Nephron (organoid): ENCODE measurements around the gene SYNDIG1.

Experiments used
- H3K27ac Mint-ChIP-seq, 3 experiments: 2 replicates each; pipeline ENCODE4 v1.8.0; 2020; ENCODE audit warnings: mixed read lengths in 3 of 3, mild to moderate bottlenecking in 2 of 3, moderate library complexity in 1 of 3
- H3K27me3 Mint-ChIP-seq: 2 replicates; pipeline ENCODE4 v1.8.0; 2021; ENCODE audit warnings: low read depth, mild to moderate bottlenecking, moderate library complexity, mixed read lengths
- H3K36me3 Mint-ChIP-seq: 2 replicates; pipeline ENCODE4 v1.8.0; 2020; ENCODE audit warnings: low read depth, mixed read lengths
- H3K4me1 Mint-ChIP-seq: 2 replicates; pipeline ENCODE4 v1.8.0; 2020; ENCODE audit warnings: mixed read lengths
- H3K4me3 Mint-ChIP-seq, 3 experiments: 2 replicates each; pipeline ENCODE4 v1.8.0; 2020; ENCODE audit warnings: mild to moderate bottlenecking in 3 of 3, mixed read lengths in 3 of 3, moderate library complexity in 2 of 3
- H3K9me3 Mint-ChIP-seq: 2 replicates; pipeline ENCODE4 v1.8.0; 2020; ENCODE audit warnings: mixed read lengths
- CTCF ChIP-seq, 3 experiments: fragments of 200-600 bp; sonication (generic); IDR thresholded peaks; one replicate each; pipeline ENCODE4 v1.5.0; 2021; ENCODE audit warnings: antibody characterized with exemption in 3 of 3; ENCODE audit not compliant: unreplicated experiment in 3 of 3

SYNDIG1 gene

GRCh38 chr20:24627291-24627690 lies 157.9 kb downstream of the SYNDIG1 start:
- Mint-ChIP-seq H3K27me3 (peaks cover 11% of the 10 kb centered on the region), H3K4me1 (peaks cover 26% of the 10 kb centered on the region), H3K36me3 (peaks cover 15% of the 10 kb centered on the region), H3K9me3 (peaks cover 14% of the 10 kb centered on the region), H3K4me3 (no peak overlapping the region), H3K27ac (no peak overlapping the region)
- TF ChIP-seq CTCF (IDR thresholded peaks at IDR 0.05; ENCODE audit: unreplicated experiment in 3 of 3), result no peak

GRCh38 chr20:24627926-24628325 lies 158.5 kb downstream of the SYNDIG1 start:
- TF ChIP-seq CTCF (IDR thresholded peaks at IDR 0.05; ENCODE audit: unreplicated experiment in 3 of 3), result no peak
- peaks cover 15% of the 10 kb centered on the region for H3K36me3 Mint-ChIP-seq
- H3K4me1 Mint-ChIP-seq, result peaks cover 21% of the 10 kb centered on the region
- H3K4me3 Mint-ChIP-seq, result no peak overlapping the region
- H3K27me3 Mint-ChIP-seq, result peaks cover 13% of the 10 kb centered on the region
- no peak overlapping the region for H3K27ac Mint-ChIP-seq
- peaks cover 12% of the 10 kb centered on the region for H3K9me3 Mint-ChIP-seq

- peaks cover 11% of the 10 kb centered on the region for H3K9me3 Mint-ChIP-seq
- H3K4me3 Mint-ChIP-seq, result no peak overlapping the region
- H3K27me3 Mint-ChIP-seq, result peaks cover 14% of the 10 kb centered on the region
- no peak overlapping the region for H3K27ac Mint-ChIP-seq
- peaks cover 15% of the 10 kb centered on the region for H3K36me3 Mint-ChIP-seq
- H3K4me1 Mint-ChIP-seq, result peaks cover 19% of the 10 kb centered on the region
- TF ChIP-seq CTCF (IDR thresholded peaks at IDR 0.05; ENCODE audit: unreplicated experiment in 3 of 3), result no peak
These were observed 159.6 kb downstream of the SYNDIG1 start for GRCh38 chr20:24628985-24629384.

- Mint-ChIP-seq H3K27ac (no peak overlapping the region), H3K36me3 (peaks cover 12% of the 10 kb centered on the region), H3K9me3 (peaks cover 7% of the 10 kb centered on the region), H3K4me3 (no peak overlapping the region), H3K4me1 (peaks cover 22% of the 10 kb centered on the region), H3K27me3 (peaks cover 16% of the 10 kb centered on the region)
- TF ChIP-seq CTCF (IDR thresholded peaks at IDR 0.05; ENCODE audit: unreplicated experiment in 3 of 3), result no peak
These were observed 160.2 kb downstream of the SYNDIG1 start for GRCh38 chr20:24629668-24630067.

- Mint-ChIP-seq H3K27ac (no peak overlapping the region), H3K4me3 (no peak overlapping the region), H3K4me1 (peaks cover 23% of the 10 kb centered on the region), H3K36me3 (peaks cover 7% of the 10 kb centered on the region), H3K9me3 (peaks cover 3% of the 10 kb centered on the region), H3K27me3 (peaks cover 18% of the 10 kb centered on the region)
- no peak for TF ChIP-seq CTCF (IDR thresholded peaks at IDR 0.05; ENCODE audit: unreplicated experiment in 3 of 3)
These were observed 161.2 kb downstream of the SYNDIG1 start for GRCh38 chr20:24630486-24631172.

- Mint-ChIP-seq H3K27ac (no peak overlapping the region), H3K27me3 (peaks cover 16% of the 10 kb centered on the region), H3K9me3 (peaks cover 3% of the 10 kb centered on the region), H3K36me3 (peaks cover 7% of the 10 kb centered on the region), H3K4me3 (no peak overlapping the region), H3K4me1 (peaks cover 23% of the 10 kb centered on the region)
- no peak for TF ChIP-seq CTCF (IDR thresholded peaks at IDR 0.05; ENCODE audit: unreplicated experiment in 3 of 3)
These were observed 161.7 kb downstream of the SYNDIG1 start for GRCh38 chr20:24631173-24631505.
